Psoas muscle (tissue), 8 donors: ENCODE measurements around the gene ZNF214. TPM values are rescaled to one million over a fixed set of nuclear protein-coding genes. Genes with fewer than 3 reads are reported as not detected.

Experiments
- ATAC-seq, 4 donors: fragments of 200-7000 bp; cut with Tn5 transposase; one replicate each; pipeline ENCODE4 v1.9.1; 2020; ENCODE audit warnings: moderate library complexity in 3 of 4, mild to moderate bottlenecking in 2 of 4
- DNase-seq, 2 donors: peaks; one replicate each; pipeline ENCODE4 v3.0.0-alpha.2; 2020
- H3K27ac ChIP-seq: fragments of 200-600 bp; one replicate; pipeline ENCODE4 v1.8.0; 2022
- H3K27me3 ChIP-seq, 3 donors: fragments of 200-600 bp in 1 of 3; one replicate each; pipeline versions ENCODE4 v1.6.1 to v1.8.0; 2013 to 2022; ENCODE audit warnings: low read length in 2 of 3, mild to moderate bottlenecking in 2 of 3, moderate library complexity in 1 of 3; ENCODE audit not compliant: insufficient read depth in 3 of 3
- H3K36me3 ChIP-seq, 2 donors: fragments of 200-600 bp in 1 of 2; one replicate each; pipeline versions ENCODE4 v1.6.1 to v1.8.0; 2013 to 2022; ENCODE audit warnings: low read depth in 1 of 2, mild to moderate bottlenecking in 1 of 2, moderate library complexity in 1 of 2; ENCODE audit not compliant: insufficient read depth in 1 of 2
- H3K4me1 ChIP-seq: fragments of 200-600 bp; one replicate; pipeline ENCODE4 v1.8.0; 2022
- H3K4me3 ChIP-seq: fragments of 200-600 bp; one replicate; pipeline ENCODE4 v1.8.0; 2022; ENCODE audit warnings: mild to moderate bottlenecking
- H3K9me3 ChIP-seq: fragments of 200-600 bp; one replicate; pipeline ENCODE4 v1.8.0; 2022
- WGBS, 3 donors: extraction: QIAGEN DNeasy Blood & Tissue Kit; methylation state at CpG; one replicate each; pipeline versions ENCODE4 v1.1.6 to v1.1.7; 2013; 5-methylcytosine and 5-hydroxymethylcytosine counted together
- intact Hi-C, 2 donors: fragments of 100-400 bp; cut with DNase I; formaldehyde crosslinking; loops; one replicate each; pipeline versions ENCODE4 v1.11.0 to v1.14.2; 2022
- polyA plus RNA-seq, 3 donors: library from polyadenylated mRNA; stranded (reverse); fragments of 200-250 nt; gene quantifications; one replicate each; pipeline ENCODE4 v1.2.3, GENCODE V29; 2013
- total RNA-seq, 4 donors: library from RNA; stranded (reverse); fragmentation: NEBNext Ultra II Directional in 2 of 4; extraction: Animal tissue kit (Norgen Biotek cat#: 25700) in 2 of 4; gene quantifications; one replicate each; pipeline versions ENCODE4 v1.2.1 to v1.2.4, GENCODE V29; 2021 to 2023
- TF ChIP-seq, protein P1 (sequence below): fragments of 200-600 bp; IDR thresholded peaks from one replicate; pipeline ENCODE4 v1.8.0; 2022; ENCODE audit warnings: antibody characterized with exemption
- donor health status: healthy with polysubstance abuse.
- donor health status: DM: no; HTN: no; CAD: no; lungs with moderate emphysema.
- donor health status: Bipolar disorder and iron deficiency.
- donor health status: healthy.
- donor health status: DM: yes; HTN: yes; CAD: no.
- donor health status: DM: no; HTN: no; CAD: no.
- donor health status: DM: no; HTN: no; CAD: no.
- donor health status: DM: yes; HTN: yes; CAD: no.

The ZNF214 gene
- total and polyA plus RNA-seq, 7 donors, result 0.30 to 0.97 (median 0.75) TPM

DNA sequence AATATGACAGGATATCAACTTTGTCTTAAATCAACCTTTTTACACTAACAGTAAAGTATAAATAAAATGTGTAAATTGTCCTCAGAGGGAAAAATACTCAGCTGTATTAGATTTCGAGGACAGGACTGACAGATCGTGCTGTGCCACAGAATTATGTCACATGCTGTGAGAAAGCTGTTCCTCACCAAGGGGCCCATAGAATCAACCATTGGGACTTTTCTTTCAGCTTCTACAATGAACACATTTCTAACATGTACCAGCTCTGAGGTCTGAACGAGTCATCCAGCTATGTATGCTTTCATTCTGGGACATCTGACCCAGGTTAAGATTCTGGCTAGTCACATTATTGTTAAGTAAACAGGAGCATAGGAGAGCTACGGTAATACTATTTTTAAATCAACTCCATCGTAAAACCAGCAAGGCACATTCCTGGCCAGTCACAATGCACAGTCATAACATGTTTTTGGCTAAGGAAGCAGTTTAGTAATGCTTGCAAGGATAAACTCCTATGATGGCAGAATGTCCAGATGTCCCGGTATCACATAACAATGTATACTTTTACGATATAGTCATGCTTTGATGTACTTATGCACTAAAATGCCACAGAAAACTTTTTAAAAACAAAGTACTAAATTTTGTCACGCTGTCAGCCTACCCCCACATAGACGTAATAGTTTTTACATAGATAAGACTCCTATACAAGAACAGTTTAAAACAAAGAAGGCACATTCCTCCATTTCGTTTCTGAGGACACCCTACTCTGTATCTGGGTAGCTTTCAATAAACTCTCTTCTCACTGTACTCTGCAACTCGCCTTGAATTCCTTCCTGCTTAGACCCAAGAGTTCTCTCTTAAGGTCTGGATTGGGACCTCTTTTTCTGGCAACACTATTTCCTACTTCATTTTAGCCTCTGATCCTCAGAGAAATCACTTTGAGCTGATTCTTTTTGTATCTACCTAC, 27.4 kb downstream of the ZNF214 start:
- Histone ChIP-seq H3K36me3 (no peaks in the 10 kb centered on the region), H3K27ac (peak overlapping the region; percentile 54), H3K4me1 (no peaks in the 10 kb centered on the region), H3K9me3 (no peaks in the 10 kb centered on the region), H3K27me3 (no peaks in the 10 kb centered on the region), H3K4me3 (peak overlapping the region; percentile 12)
- intact Hi-C loops, result no loop called here
- TF ChIP-seq, protein P1, sequence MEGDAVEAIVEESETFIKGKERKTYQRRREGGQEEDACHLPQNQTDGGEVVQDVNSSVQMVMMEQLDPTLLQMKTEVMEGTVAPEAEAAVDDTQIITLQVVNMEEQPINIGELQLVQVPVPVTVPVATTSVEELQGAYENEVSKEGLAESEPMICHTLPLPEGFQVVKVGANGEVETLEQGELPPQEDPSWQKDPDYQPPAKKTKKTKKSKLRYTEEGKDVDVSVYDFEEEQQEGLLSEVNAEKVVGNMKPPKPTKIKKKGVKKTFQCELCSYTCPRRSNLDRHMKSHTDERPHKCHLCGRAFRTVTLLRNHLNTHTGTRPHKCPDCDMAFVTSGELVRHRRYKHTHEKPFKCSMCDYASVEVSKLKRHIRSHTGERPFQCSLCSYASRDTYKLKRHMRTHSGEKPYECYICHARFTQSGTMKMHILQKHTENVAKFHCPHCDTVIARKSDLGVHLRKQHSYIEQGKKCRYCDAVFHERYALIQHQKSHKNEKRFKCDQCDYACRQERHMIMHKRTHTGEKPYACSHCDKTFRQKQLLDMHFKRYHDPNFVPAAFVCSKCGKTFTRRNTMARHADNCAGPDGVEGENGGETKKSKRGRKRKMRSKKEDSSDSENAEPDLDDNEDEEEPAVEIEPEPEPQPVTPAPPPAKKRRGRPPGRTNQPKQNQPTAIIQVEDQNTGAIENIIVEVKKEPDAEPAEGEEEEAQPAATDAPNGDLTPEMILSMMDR, result no peak
- no peak for DNase-seq
- WGBS, 3 donors, result 18 to 21% (median 21%) methylated on average over 11 of the region's 11 CpGs
- peak; percentile 90 to 99 (median 94) for ATAC-seq

DNA sequence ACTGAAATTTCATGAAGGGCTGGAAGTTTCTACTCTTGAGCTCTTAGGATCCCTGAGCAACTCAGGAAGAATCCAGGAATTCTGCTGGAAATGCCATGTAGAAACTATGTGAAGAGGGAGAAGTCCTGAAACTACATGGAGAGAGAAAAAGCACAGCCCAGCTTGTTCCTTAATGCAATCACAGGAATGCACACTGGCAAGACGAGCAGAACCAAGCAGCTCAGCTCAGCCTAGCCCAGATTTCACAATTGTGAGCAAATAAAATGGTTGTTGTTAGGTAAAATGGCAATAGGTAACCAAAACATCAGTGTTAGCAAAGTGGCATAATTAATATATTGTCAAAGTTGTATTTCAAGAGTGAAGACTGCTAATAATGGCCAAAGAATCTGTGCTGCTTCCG, 28.1 kb downstream of the ZNF214 start:
- DNase-seq (no peak), ATAC-seq (peak in 3 of 4 donors; percentile 48 to 59 (median 54))
- H3K9me3 ChIP-seq, result no peaks in the 10 kb centered on the region
- TF ChIP-seq, protein P1, result no peak
- H3K4me1 ChIP-seq, result no peaks in the 10 kb centered on the region
- no peak overlapping the region for H3K4me3 ChIP-seq
- peak overlapping the region; percentile 54 for H3K27ac ChIP-seq
- H3K27me3 ChIP-seq, result no peaks in the 10 kb centered on the region
- intact Hi-C loops, result no loop called here
- H3K36me3 ChIP-seq, result no peaks in the 10 kb centered on the region
- 50 to 72% (median 58%) methylated on average over 2 of the region's 2 CpGs for whole genome bisulfite sequencing, 3 donors

GRCh38 chr11:6991227-6991626, 28.9 kb downstream of the ZNF214 start:
- H3K4me1 ChIP-seq, result no peaks in the 10 kb centered on the region
- no peaks in the 10 kb centered on the region for H3K27me3 ChIP-seq
- DNase-seq (no peak), ATAC-seq (no peak)
- H3K9me3 ChIP-seq, result no peaks in the 10 kb centered on the region
- TF ChIP-seq, protein P1, result no peak
- intact Hi-C loops, result no loop called here
- H3K4me3 ChIP-seq, result no peak overlapping the region
- H3K36me3 ChIP-seq, result no peaks in the 10 kb centered on the region
- 76 to 83% (median 83%) methylated on average over 6 of the region's 6 CpGs for WGBS, 3 donors
- no peak overlapping the region for H3K27ac ChIP-seq

DNA sequence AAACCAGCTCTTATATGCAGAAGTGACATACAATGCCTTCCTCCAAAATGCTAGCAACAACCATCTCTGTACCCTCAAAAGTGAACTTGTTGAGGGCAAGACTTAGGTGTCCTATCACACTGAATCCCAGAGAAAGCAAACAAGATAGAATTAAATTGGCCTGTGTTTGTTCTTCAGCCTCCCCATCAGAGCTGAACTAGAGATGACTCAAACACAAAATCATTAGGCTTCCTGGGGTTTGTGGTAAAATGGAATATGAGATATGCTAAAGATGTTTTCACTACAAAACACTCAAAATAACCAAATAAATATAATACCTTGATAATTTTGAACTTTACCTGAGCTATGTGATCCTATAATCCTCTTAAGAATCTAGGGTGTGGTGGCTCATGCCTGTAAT, 31.6 kb downstream of the ZNF214 start:
- intact Hi-C loops, result no loop called here

More for the DNA sequence above, 31.6 kb downstream of the ZNF214 start:
- Histone ChIP-seq H3K9me3 (no peaks in the 10 kb centered on the region), H3K36me3 (no peaks in the 10 kb centered on the region), H3K27ac (no peak overlapping the region), H3K27me3 (no peaks in the 10 kb centered on the region), H3K4me1 (no peaks in the 10 kb centered on the region), H3K4me3 (no peak overlapping the region)
- ATAC-seq (no peak), DNase-seq (no peak)
- TF ChIP-seq, protein P1, result no peak
